Mesenchymal stem cell (in vitro differentiated cells and primary cell): ENCODE measurements around the gene MOGAT1.

Experiments used
- DNase-seq: peaks from one replicate; pipeline ENCODE4 v3.0.0-alpha.2; 2013
- H2AFZ ChIP-seq: one replicate; pipeline ENCODE4 v1.6.1; 2013; ENCODE audit warnings: low read depth, mild to moderate bottlenecking, control low read depth, inconsistent platforms, low read length, moderate library complexity
- H2AK5ac ChIP-seq: 2 replicates; pipeline ENCODE4 v1.6.1; 2013; ENCODE audit warnings: low read length, moderate library complexity, mild to moderate bottlenecking, inconsistent platforms; ENCODE audit not compliant: severe bottlenecking
- H2BK120ac ChIP-seq: one replicate; pipeline ENCODE4 v1.6.1; 2013; ENCODE audit warnings: low read depth, mild to moderate bottlenecking, inconsistent platforms, low read length, moderate library complexity
- H2BK12ac ChIP-seq, 2 experiments: one replicate each; pipeline ENCODE4 v1.6.1; 2013; ENCODE audit warnings: inconsistent platforms in 2 of 2, low read length in 2 of 2, mild to moderate bottlenecking in 2 of 2, moderate library complexity in 2 of 2, control low read depth in 1 of 2
- H2BK15ac ChIP-seq: one replicate; pipeline ENCODE4 v1.6.1; 2013; ENCODE audit warnings: mild to moderate bottlenecking, low read depth, inconsistent platforms; ENCODE audit not compliant: poor library complexity, severe bottlenecking
- H2BK5ac ChIP-seq: 2 replicates; pipeline ENCODE4 v1.6.1; 2013; ENCODE audit warnings: low read depth, mild to moderate bottlenecking, low read length, control low read depth, inconsistent platforms; ENCODE audit not compliant: poor library complexity, severe bottlenecking
- H3K14ac ChIP-seq, 2 experiments: one replicate each; pipeline ENCODE4 v1.6.1; 2013; ENCODE audit warnings: inconsistent platforms in 2 of 2, low read length in 2 of 2, control low read depth in 1 of 2, mild to moderate bottlenecking in 1 of 2, moderate library complexity in 1 of 2
- H3K18ac ChIP-seq, 2 experiments: one replicate each; pipeline ENCODE4 v1.6.1; 2013; ENCODE audit warnings: inconsistent platforms in 2 of 2, low read length in 2 of 2, control low read depth in 1 of 2, low read depth in 1 of 2, mild to moderate bottlenecking in 1 of 2
- H3K23ac ChIP-seq, 2 experiments: one replicate each; pipeline ENCODE4 v1.6.1; 2013; ENCODE audit warnings: inconsistent platforms in 2 of 2, low read length in 2 of 2, mild to moderate bottlenecking in 2 of 2, moderate library complexity in 2 of 2, control low read depth in 1 of 2
- H3K27ac ChIP-seq: 2 replicates; pipeline ENCODE4 v1.5.1; 2013; ENCODE audit warnings: mild to moderate bottlenecking, moderate library complexity, low read length, control low read depth, inconsistent platforms; ENCODE audit not compliant: poor library complexity, severe bottlenecking
- H3K27me3 ChIP-seq, 2 experiments: 2 replicates each; pipeline versions ENCODE4 v1.6.1 to v1.7.0; 2013; ENCODE audit warnings: low read length in 2 of 2, mild to moderate bottlenecking in 2 of 2, moderate library complexity in 2 of 2, control low read depth in 1 of 2, inconsistent platforms in 1 of 2; ENCODE audit not compliant: control insufficient read depth in 1 of 2, insufficient read depth in 1 of 2
- H3K36me3 ChIP-seq, 2 experiments: 2 replicates each; pipeline versions ENCODE4 v1.6.1 to v1.7.0; 2013; ENCODE audit warnings: low read length in 2 of 2, control low read depth in 1 of 2, inconsistent platforms in 1 of 2, low read depth in 1 of 2, mild to moderate bottlenecking in 1 of 2; ENCODE audit not compliant: insufficient read depth in 2 of 2, control insufficient read depth in 1 of 2
- H3K4ac ChIP-seq, 2 experiments: one replicate each; pipeline ENCODE4 v1.6.1; 2013; ENCODE audit warnings: inconsistent platforms in 2 of 2, low read length in 2 of 2, mild to moderate bottlenecking in 2 of 2, moderate library complexity in 2 of 2, control low read depth in 1 of 2, low read depth in 1 of 2
- H3K4me1 ChIP-seq: 2 replicates; pipeline ENCODE4 v1.6.1; 2013; ENCODE audit warnings: low read depth, low read length, control low read depth; ENCODE audit not compliant: control insufficient read depth, insufficient read depth
- H3K4me2 ChIP-seq: 2 replicates; pipeline ENCODE4 v1.6.1; 2013; ENCODE audit warnings: low read length, mild to moderate bottlenecking, inconsistent platforms; ENCODE audit not compliant: poor library complexity, severe bottlenecking
- H3K4me3 ChIP-seq, 2 experiments: 2 replicates each; pipeline versions ENCODE4 v1.5.1 to v1.7.0; 2013; ENCODE audit warnings: low read length in 2 of 2, mild to moderate bottlenecking in 2 of 2, control low read depth in 1 of 2, low read depth in 1 of 2; ENCODE audit not compliant: insufficient read depth in 1 of 2
- H3K79me1 ChIP-seq: replicated peaks from 2 replicates; pipeline ENCODE4 v1.6.1; 2013; ENCODE audit warnings: mild to moderate bottlenecking, control low read depth, low read length, inconsistent platforms; ENCODE audit not compliant: poor library complexity, severe bottlenecking
- H3K9ac ChIP-seq: 2 replicates; pipeline ENCODE4 v1.7.0; 2013; ENCODE audit warnings: mild to moderate bottlenecking, low read length, moderate library complexity
- H3K9me3 ChIP-seq: 2 replicates; pipeline ENCODE4 v1.7.0; 2013; ENCODE audit warnings: mild to moderate bottlenecking, low read length; ENCODE audit not compliant: control insufficient read depth
- H4K8ac ChIP-seq: one replicate; pipeline ENCODE4 v1.6.1; 2013; ENCODE audit warnings: inconsistent platforms, mild to moderate bottlenecking, low read length, moderate library complexity
- H4K91ac ChIP-seq: one replicate; pipeline ENCODE4 v1.6.1; 2013; ENCODE audit warnings: mild to moderate bottlenecking, low read length, inconsistent platforms
- WGBS: methylation state at CpG from one replicate; pipeline ENCODE4 v1.1.7; 2013; ENCODE audit warnings: mixed read lengths; 5-methylcytosine and 5-hydroxymethylcytosine counted together

Gene MOGAT1

GRCh38 chr2:222643134-222643533 is 28.3 kb upstream of the MOGAT1 start:
- Histone ChIP-seq H3K4me1 (no peaks in the 10 kb centered on the region), H3K23ac (no peak overlapping the region), H4K91ac (no peak overlapping the region), H3K27ac (no peak overlapping the region), H3K4ac (no peak overlapping the region), H3K79me1 (peaks cover 10% of the 10 kb centered on the region), H3K9ac (no peak overlapping the region), H2AFZ (no peak overlapping the region), H4K8ac (no peak overlapping the region), H3K36me3 (peaks cover 7 to 84% of the 10 kb centered on the region in 2 experiments), H3K18ac (no peak overlapping the region), H3K4me3 (no peak overlapping the region), H2BK15ac (no peak overlapping the region), H2BK5ac (no peak overlapping the region), H2AK5ac (no peak overlapping the region), H2BK120ac (no peak overlapping the region), H3K9me3 (no peaks in the 10 kb centered on the region), H3K14ac (no peak overlapping the region), H2BK12ac (no peak overlapping the region), H3K4me2 (no peak overlapping the region), H3K27me3 (no peaks in the 10 kb centered on the region)
- DNase-seq = no peak
- no CpG with 5 or more reads among the region's 1 CpG for WGBS

GRCh38 chr2:222646008-222646407 is 25.4 kb upstream of the MOGAT1 start:
- Histone ChIP-seq H3K79me1 (peaks cover 14% of the 10 kb centered on the region), H3K14ac (no peak overlapping the region), H3K27me3 (no peaks in the 10 kb centered on the region), H3K4ac (no peak overlapping the region), H3K27ac (no peak overlapping the region), H4K8ac (no peak overlapping the region), H3K4me3 (no peak overlapping the region), H3K4me1 (no peaks in the 10 kb centered on the region), H3K4me2 (no peak overlapping the region), H3K18ac (no peak overlapping the region), H2AFZ (no peak overlapping the region), H3K9me3 (no peaks in the 10 kb centered on the region), H3K23ac (no peak overlapping the region), H3K36me3 (peaks cover 4 to 62% of the 10 kb centered on the region in 2 experiments), H3K9ac (no peak overlapping the region), H2BK5ac (no peak overlapping the region), H4K91ac (no peak overlapping the region), H2BK15ac (no peak overlapping the region), H2BK120ac (no peak overlapping the region), H2AK5ac (no peak overlapping the region), H2BK12ac (no peak overlapping the region)
- WGBS = 97% methylated on average over 2 of the region's 3 CpGs
- no peak for DNase-seq

DNA sequence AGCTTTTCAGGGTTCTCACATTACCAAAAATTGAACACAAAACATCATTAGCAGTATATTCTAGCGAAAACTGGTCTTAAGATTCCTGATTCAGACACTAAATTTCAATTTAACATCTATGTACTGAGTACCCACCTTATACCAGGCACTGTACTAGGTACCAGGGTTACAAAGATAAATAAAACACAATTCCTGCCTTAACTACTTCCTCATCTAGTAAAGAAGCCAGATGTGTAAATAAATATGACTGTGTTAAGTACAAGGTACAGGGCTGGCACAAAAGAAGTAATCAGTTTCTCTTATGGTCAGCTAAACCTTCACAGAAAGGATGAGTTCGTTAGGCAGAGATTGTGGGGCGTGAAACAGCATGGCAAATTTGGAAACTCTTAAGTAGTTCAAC is 21.7 kb upstream of the MOGAT1 start:
- Histone ChIP-seq H3K36me3 (peaks cover 4 to 34% of the 10 kb centered on the region in 2 experiments), H2BK12ac (no peak overlapping the region), H3K4me3 (no peak overlapping the region), H3K9me3 (no peaks in the 10 kb centered on the region), H2BK5ac (no peak overlapping the region), H3K14ac (no peak overlapping the region), H3K27me3 (no peaks in the 10 kb centered on the region), H3K79me1 (peaks cover 23% of the 10 kb centered on the region), H4K8ac (no peak overlapping the region), H4K91ac (no peak overlapping the region), H3K4me2 (no peak overlapping the region), H3K9ac (no peak overlapping the region), H3K18ac (no peak overlapping the region), H2BK120ac (no peak overlapping the region), H2AK5ac (no peak overlapping the region), H3K27ac (no peak overlapping the region), H2AFZ (no peak overlapping the region), H3K4ac (no peak overlapping the region), H3K23ac (no peak overlapping the region), H3K4me1 (peaks cover 2% of the 10 kb centered on the region), H2BK15ac (no peak overlapping the region)
- 98% methylated on average over 3 of the region's 3 CpGs for WGBS
- no peak for DNase-seq

DNA sequence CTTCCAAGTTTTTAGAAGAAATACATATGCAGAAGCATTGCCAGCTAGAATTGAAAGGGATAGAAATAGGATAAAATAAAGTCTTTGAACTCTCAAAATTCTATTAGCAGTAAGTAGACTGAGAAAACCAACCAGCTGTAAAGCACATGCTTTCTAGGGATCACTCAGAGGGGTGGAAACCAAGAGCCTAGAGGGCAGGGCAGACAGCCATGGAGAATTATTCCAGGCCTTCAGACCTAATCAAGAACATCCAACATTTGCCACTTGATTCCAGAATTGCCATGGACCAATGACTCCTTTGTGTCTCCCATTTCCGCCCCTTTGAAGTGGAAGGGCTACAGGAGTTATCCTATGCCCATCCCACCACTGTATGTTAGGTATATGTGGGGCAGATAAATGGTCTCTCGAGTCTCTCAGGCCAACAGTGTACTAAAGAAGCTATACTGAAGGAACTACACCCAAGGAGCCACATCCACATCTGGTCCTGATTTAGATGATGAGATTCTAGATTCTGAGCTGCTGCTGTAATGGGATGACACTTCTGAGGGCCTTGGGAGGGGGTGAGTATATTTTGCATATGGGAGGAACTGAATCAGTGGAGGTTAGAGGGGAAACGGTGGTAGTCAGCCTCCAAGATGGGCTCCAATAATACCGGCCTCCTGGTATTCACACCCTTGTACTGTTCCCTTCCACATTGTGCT is 19.6 kb upstream of the MOGAT1 start:
- no peak overlapping the region for H2BK12ac ChIP-seq
- H3K36me3 ChIP-seq = peaks cover 4 to 18% of the 10 kb centered on the region in 2 experiments
- no peak overlapping the region for H3K23ac ChIP-seq
- H2AFZ ChIP-seq = no peak overlapping the region
- no peak overlapping the region for H2AK5ac ChIP-seq
- no peak overlapping the region for H3K18ac ChIP-seq
- 100% methylated on average over 1 of the region's 4 CpGs for WGBS
- H3K4me3 ChIP-seq = no peak overlapping the region
- no peak overlapping the region for H4K8ac ChIP-seq
- H3K9ac ChIP-seq = no peak overlapping the region
- no peak overlapping the region for H3K14ac ChIP-seq
- no peak overlapping the region for H4K91ac ChIP-seq
- no peak overlapping the region for H3K27ac ChIP-seq
- no peak overlapping the region for H3K4me2 ChIP-seq
- H3K27me3 ChIP-seq = no peaks in the 10 kb centered on the region
- no peak overlapping the region for H3K4ac ChIP-seq
- H3K4me1 ChIP-seq = peaks cover 5% of the 10 kb centered on the region
- no peak overlapping the region for H2BK120ac ChIP-seq
- no peak for DNase-seq
- H2BK15ac ChIP-seq = no peak overlapping the region
- no peak overlapping the region for H2BK5ac ChIP-seq
- no peaks in the 10 kb centered on the region for H3K9me3 ChIP-seq
- peaks cover 21% of the 10 kb centered on the region for H3K79me1 ChIP-seq
